Measurements from ENCODE around the gene CDRT15. TPM values are rescaled to one million over a fixed set of nuclear protein-coding genes. Genes with fewer than 3 reads are reported as not detected.
"Not testable (repeated sequence)": the region's sequence is repeated elsewhere in the genome, so short reads cannot be mapped to it uniquely, and the experiment has no call there.

Gene CDRT15
- total RNA-seq, result not detected

GRCh38 chr17:14236762-14237161 lies at the start of gene CDRT15:
Gene CDRT15, minus strand, starts transcription at chr17:14236862. Its CDS starts 29 bp downstream, at chr17:14236833.
- H3K4me1 Mint-ChIP-seq; H3K36me3 Mint-ChIP-seq (ENCODE audit: low read depth); CTCF ChIA-PET; DNase-seq; H3K9me3 Mint-ChIP-seq; H3K27me3 Mint-ChIP-seq; H3K27ac Mint-ChIP-seq; POLR2A ChIA-PET; H3K4me3 Mint-ChIP-seq: not testable (repeated sequence)

- H3K27me3 Mint-ChIP-seq, result peaks cover 2% of the 10 kb centered on the region
- no peaks in the 10 kb centered on the region for H3K9me3 Mint-ChIP-seq
- CTCF ChIA-PET, result no interaction called here
- H3K4me1 Mint-ChIP-seq, result no peaks in the 10 kb centered on the region
- DNase-seq, result no peak
- no peak overlapping the region for H3K4me3 Mint-ChIP-seq
- H3K36me3 Mint-ChIP-seq (ENCODE audit: low read depth), result no peaks in the 10 kb centered on the region
- POLR2A ChIA-PET, result no interaction called here
- H3K27ac Mint-ChIP-seq, result no peak overlapping the region
These were observed 46.1 kb upstream of the CDRT15 start for GRCh38 chr17:14282726-14283125.

GRCh38 chr17:14281530-14281929 lies 44.9 kb upstream of the CDRT15 start:
- no peaks in the 10 kb centered on the region for H3K4me1 Mint-ChIP-seq
- H3K4me3 Mint-ChIP-seq, result no peak overlapping the region
- ChIA-PET POLR2A (no interaction called here), CTCF (no interaction called here)
- peaks cover 2% of the 10 kb centered on the region for H3K27me3 Mint-ChIP-seq
- no peaks in the 10 kb centered on the region for H3K36me3 Mint-ChIP-seq (ENCODE audit: low read depth)
- H3K9me3 Mint-ChIP-seq, result no peaks in the 10 kb centered on the region
- no peak for DNase-seq
- H3K27ac Mint-ChIP-seq, result no peak overlapping the region

GRCh38 chr17:14276535-14277250 lies 40.0 kb upstream of the CDRT15 start:
- DNase-seq, result no peak
- H3K4me3 Mint-ChIP-seq, result no peak overlapping the region
- ChIA-PET POLR2A (no interaction called here), CTCF (no interaction called here)
- no peaks in the 10 kb centered on the region for H3K4me1 Mint-ChIP-seq
- H3K9me3 Mint-ChIP-seq, result peaks cover 6% of the 10 kb centered on the region
- no peaks in the 10 kb centered on the region for H3K36me3 Mint-ChIP-seq (ENCODE audit: low read depth)
- H3K27ac Mint-ChIP-seq, result no peak overlapping the region
- H3K27me3 Mint-ChIP-seq, result peaks cover 16% of the 10 kb centered on the region

- ChIA-PET POLR2A (no interaction called here), CTCF (no interaction called here)
- no peak for DNase-seq
- H3K4me1 Mint-ChIP-seq, result no peaks in the 10 kb centered on the region
- no peak overlapping the region for H3K27ac Mint-ChIP-seq
- peaks cover 4% of the 10 kb centered on the region for H3K9me3 Mint-ChIP-seq
- no peak overlapping the region for H3K4me3 Mint-ChIP-seq
- no peaks in the 10 kb centered on the region for H3K36me3 Mint-ChIP-seq (ENCODE audit: low read depth)
- peaks cover 11% of the 10 kb centered on the region for H3K27me3 Mint-ChIP-seq
These were observed 33.8 kb upstream of the CDRT15 start for GRCh38 chr17:14270508-14270907.

GRCh38 chr17:14269473-14269872 lies 32.8 kb upstream of the CDRT15 start:
- Mint-ChIP-seq H3K4me3 (no peak overlapping the region), H3K36me3 (ENCODE audit: low read depth) (no peaks in the 10 kb centered on the region), H3K27ac (no peak overlapping the region), H3K4me1 (no peaks in the 10 kb centered on the region), H3K27me3 (peaks cover 8% of the 10 kb centered on the region), H3K9me3 (peaks cover 3% of the 10 kb centered on the region)
- CTCF ChIA-PET, result no interaction called here
- POLR2A ChIA-PET, result no interaction called here
- no peak for DNase-seq

- H3K9me3 Mint-ChIP-seq, result no peaks in the 10 kb centered on the region
- CTCF ChIA-PET, result no interaction called here
- POLR2A ChIA-PET, result no interaction called here
These were observed 31.6 kb upstream of the CDRT15 start for GRCh38 chr17:14268264-14268663.

GRCh38 chr17:14261406-14261805 lies 24.7 kb upstream of the CDRT15 start:
- Mint-ChIP-seq H3K27ac (no peak overlapping the region), H3K4me3 (no peak overlapping the region), H3K4me1 (no peaks in the 10 kb centered on the region), H3K9me3 (peaks cover 7% of the 10 kb centered on the region), H3K36me3 (ENCODE audit: low read depth) (no peaks in the 10 kb centered on the region), H3K27me3 (no peaks in the 10 kb centered on the region)
- ChIA-PET CTCF (interaction anchor here (0.9 kb wide), 1 partner anchor 14 kb away, joined by 3 read pairs; no protein-coding TSS in a partner anchor), POLR2A (no interaction called here)
- no peak for DNase-seq

More at GRCh38 chr17:14268264-14268663, 31.6 kb upstream of the CDRT15 start:
- H3K4me3 Mint-ChIP-seq, result no peak overlapping the region
- DNase-seq, result no peak
- no peaks in the 10 kb centered on the region for H3K36me3 Mint-ChIP-seq (ENCODE audit: low read depth)
- H3K27ac Mint-ChIP-seq, result no peak overlapping the region
- peaks cover 4% of the 10 kb centered on the region for H3K27me3 Mint-ChIP-seq
- H3K4me1 Mint-ChIP-seq, result no peaks in the 10 kb centered on the region

- Mint-ChIP-seq H3K9me3 (no peaks in the 10 kb centered on the region), H3K27me3 (peaks cover 7% of the 10 kb centered on the region), H3K27ac (no peak overlapping the region), H3K36me3 (ENCODE audit: low read depth) (no peaks in the 10 kb centered on the region), H3K4me3 (no peak overlapping the region), H3K4me1 (peaks cover 2% of the 10 kb centered on the region)
- CTCF ChIA-PET, result interaction anchor here (1.2 kb wide), 1 partner anchor 46 kb away, joined by 3 read pairs; no protein-coding TSS in a partner anchor
- DNase-seq, result no peak
- POLR2A ChIA-PET, result no interaction called here
These were observed 9.0 kb upstream of the CDRT15 start for GRCh38 chr17:14245629-14246028.

- POLR2A ChIA-PET, result no interaction called here
- Mint-ChIP-seq H3K36me3 (ENCODE audit: low read depth) (no peaks in the 10 kb centered on the region), H3K27ac (no peak overlapping the region), H3K4me1 (peaks cover 2% of the 10 kb centered on the region), H3K27me3 (peaks cover 7% of the 10 kb centered on the region), H3K9me3 (no peaks in the 10 kb centered on the region), H3K4me3 (no peak overlapping the region)
- CTCF ChIA-PET, result no interaction called here
- DNase-seq, result no peak
These were observed 8.3 kb upstream of the CDRT15 start for GRCh38 chr17:14245002-14245401.

GRCh38 chr17:14239271-14239670 lies 2.6 kb upstream of the CDRT15 start:
- CTCF ChIA-PET; H3K27ac Mint-ChIP-seq; POLR2A ChIA-PET; H3K36me3 Mint-ChIP-seq (ENCODE audit: low read depth); H3K4me3 Mint-ChIP-seq; H3K9me3 Mint-ChIP-seq; H3K27me3 Mint-ChIP-seq; H3K4me1 Mint-ChIP-seq; DNase-seq: not testable (repeated sequence)

GRCh38 chr17:14236032-14236431 lies 630 bp downstream of the CDRT15 start:
- POLR2A ChIA-PET, result not testable (repeated sequence)

GRCh38 chr17:14235047-14235446 lies 1.6 kb downstream of the CDRT15 start:
- H3K4me1 Mint-ChIP-seq; H3K4me3 Mint-ChIP-seq; H3K27me3 Mint-ChIP-seq; H3K27ac Mint-ChIP-seq; H3K36me3 Mint-ChIP-seq (ENCODE audit: low read depth); H3K9me3 Mint-ChIP-seq; CTCF ChIA-PET; DNase-seq; POLR2A ChIA-PET: not testable (repeated sequence)

More at GRCh38 chr17:14236032-14236431, 630 bp downstream of the CDRT15 start:
- H3K36me3 Mint-ChIP-seq (ENCODE audit: low read depth); DNase-seq; H3K27me3 Mint-ChIP-seq; H3K4me1 Mint-ChIP-seq; H3K4me3 Mint-ChIP-seq; H3K27ac Mint-ChIP-seq; H3K9me3 Mint-ChIP-seq; CTCF ChIA-PET: not testable (repeated sequence)

GRCh38 chr17:14231187-14231586 lies 5.5 kb downstream of the CDRT15 start:
- CTCF ChIA-PET, result not testable (repeated sequence)

More at GRCh38 chr17:14231187-14231586, 5.5 kb downstream of the CDRT15 start:
- H3K9me3 Mint-ChIP-seq; DNase-seq; H3K4me1 Mint-ChIP-seq; H3K36me3 Mint-ChIP-seq (ENCODE audit: low read depth); H3K27me3 Mint-ChIP-seq; POLR2A ChIA-PET; H3K27ac Mint-ChIP-seq; H3K4me3 Mint-ChIP-seq: not testable (repeated sequence)
